Measurements from ENCODE around the gene STX16. TPM values are rescaled to one million over a fixed set of nuclear protein-coding genes. Genes with fewer than 3 reads are reported as not detected.

The STX16 gene
- total and polyA plus RNA-seq, 2 of the 13 experiments (the other 11 are each of a cell fraction or from before 2014, with no cell fraction given): 28.0 to 72.7 TPM

- Histone ChIP-seq H2AFZ (ENCODE audit: low read length) (no peak overlapping the region), H3K36me3 (replicated peaks in 1 of 2; ENCODE audit: control insufficient read depth in 1 of 2, insufficient read depth in 2 of 2, low read length in 2 of 2) (no peaks in the 10 kb centered on the region), H3K4me2 (ENCODE audit: low read depth, low read length) (no peak overlapping the region), H3K27ac (ENCODE audit: extremely low read length, insufficient read depth, low read length) (no peak overlapping the region), H3K27me3 (ENCODE audit: control insufficient read depth in 1 of 2, insufficient read depth in 2 of 2, low read length in 2 of 2) (peaks cover 16 to 52% of the 10 kb centered on the region in 2 experiments), H3K79me2 (ENCODE audit: insufficient read depth, low read length) (no peaks in the 10 kb centered on the region), H3K4me3 (replicated peaks in 1 of 3; ENCODE audit: insufficient read depth in 1 of 3, low read depth in 2 of 3, low read length in 3 of 3) (no peak overlapping the region), H4K20me1 (ENCODE audit: insufficient read depth, low read length) (no peaks in the 10 kb centered on the region), H3K9ac (ENCODE audit: insufficient read depth, low read depth, low read length) (no peak overlapping the region), H3K4me1 (ENCODE audit: insufficient read depth, low read length) (0 out of 2 replicates have a peak, but pooled peaks cover 3% of the 10 kb centered on the region), H3K9me3 (ENCODE audit: low read length) (no peaks in the 10 kb centered on the region)
- TF ChIP-seq BCLAF1 (IDR thresholded peaks at IDR 0.05): no peak
- TF ChIP-seq SNAPC4 (CRISPR knock-in tag; IDR thresholded peaks at IDR 0.05): no peak
- no peak for TF ChIP-seq DRAP1 (CRISPR knock-in tag; IDR thresholded peaks at IDR 0.05)
- no peak for TF ChIP-seq PAWR (CRISPR knock-in tag; IDR thresholded peaks at IDR 0.05; ENCODE audit: borderline replicate concordance)
- no peak for TF ChIP-seq RFXAP (CRISPR knock-in tag; IDR thresholded peaks at IDR 0.05; ENCODE audit: borderline replicate concordance)
- TF ChIP-seq PREB (CRISPR knock-in tag; IDR thresholded peaks at IDR 0.05): no peak
- TF ChIP-seq CBX2 (IDR thresholded peaks at IDR 0.05; ENCODE audit: low read depth, low read length): no peak
- no peak for TF ChIP-seq CBX2 (CRISPR knock-in tag; IDR thresholded peaks at IDR 0.05; ENCODE audit: low read depth)
- no peak for TF ChIP-seq HMGA1 (CRISPR knock-in tag; conservative IDR thresholded peaks at IDR 0.05)
- no peak for TF ChIP-seq ZFP90 (CRISPR knock-in tag; IDR thresholded peaks at IDR 0.05; ENCODE audit: borderline replicate concordance)
- no peak for TF ChIP-seq CHD4 (IDR thresholded peaks at IDR 0.05; ENCODE audit: borderline replicate concordance, low read length)
- 22% methylated on average over 9 of the region's 9 CpGs for WGBS (ENCODE audit: low lambda C conversion rate)
- ChIA-PET POLR2A (no interaction called here), CTCF (ENCODE audit: low intra/inter-chr PET ratio, low total read pairs) (no interaction called here)
- in situ Hi-C loops (cut with HindIII; ENCODE audit: extremely low pct_ligation_motif_present, low pct_unique_long_range_greater_than_20kb): no loop called here
- FAIRE-seq (no peak), DNase-seq (ENCODE audit: low spot score) (no peak), ATAC-seq (no peak; the same call in 2 of the 3 replicates)
- no TSS peak for BruUV-seq (replicated peaks)
- intact Hi-C loops (cut with micrococcal nuclease; ENCODE audit: unreplicated experiment): no loop called here
These were observed 72.0 kb downstream of the STX16 start for GRCh38 chr20:58722877-58723627.
